ENCODE results near the gene PRUNE2. TPM values are rescaled to one million over a fixed set of nuclear protein-coding genes. Genes with fewer than 3 reads are reported as not detected.

Gene PRUNE2
- total and polyA plus RNA-seq, 9 of the 15 experiments (the other 6 are each of a cell fraction or from before 2014, with no cell fraction given), result 0.05 to 0.45 (median 0.18) TPM; not detected in 1

DNA sequence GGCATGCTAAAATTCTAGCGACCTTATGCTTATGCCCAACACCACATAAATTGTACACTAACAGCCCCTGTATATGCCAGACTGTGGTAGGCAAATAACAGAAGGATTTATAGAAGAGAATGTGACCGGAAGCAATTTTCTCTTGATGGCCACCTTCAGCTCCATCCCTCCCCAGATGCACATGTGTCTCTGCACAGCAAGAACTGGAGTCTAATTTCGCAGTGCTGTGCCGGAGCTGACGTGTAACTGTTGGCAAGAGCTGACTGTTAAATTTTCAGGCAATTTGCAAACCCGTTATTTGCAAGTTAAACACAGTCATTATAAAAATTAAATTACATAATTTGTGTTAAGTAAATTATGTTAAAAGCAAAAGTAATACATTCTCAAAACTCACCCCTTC lies 93.3 kb downstream of the PRUNE2 start:
- ChIA-PET POLR2A (interaction anchor here (0.6 kb wide), 1 partner anchor 1403 kb away, joined by 3 read pairs; no protein-coding TSS in a partner anchor), CTCF (ENCODE audit: low intra/inter-chr PET ratio) (no interaction called here)
- WGBS (ENCODE audit: insufficient coverage, low coverage, missing lambda C conversion rate), result 2% methylated on average over 6 of the region's 6 CpGs
- no peak for ATAC-seq
- Histone ChIP-seq H3K9ac (ENCODE audit: insufficient read depth in 1 of 2, low read depth in 2 of 2, low read length in 2 of 2) (no peak overlapping the region), H3K36me3 (ENCODE audit: control insufficient read depth, insufficient read depth, low read length) (no peaks in the 10 kb centered on the region), H3K27me3 (ENCODE audit: control insufficient read depth in 2 of 2, insufficient read depth in 2 of 2, low read length in 2 of 2) (no peaks in the 10 kb centered on the region; a peak in 1 of 5 replicates), H3K4me2 (ENCODE audit: insufficient read depth, low read length) (no peak overlapping the region), H3K79me2 (ENCODE audit: control insufficient read depth, insufficient read depth, low read length) (no peaks in the 10 kb centered on the region), H3K9me3 (replicated peaks; ENCODE audit: control insufficient read depth, insufficient read depth, low read depth, low read length) (no peaks in the 10 kb centered on the region), H3K4me3 (no peak overlapping the region), H3K4me1 (replicated peaks in 1 of 2; ENCODE audit: control insufficient read depth in 2 of 2, insufficient read depth in 2 of 2, low read length in 2 of 2) (no peaks in the 10 kb centered on the region), H3K27ac (ENCODE audit: extremely low read depth, low read depth, low read length) (no peak overlapping the region), H3K9me1 (ENCODE audit: control insufficient read depth, insufficient read depth, low read length) (no peaks in the 10 kb centered on the region), H4K20me1 (replicated peaks; ENCODE audit: control insufficient read depth, insufficient read depth, low read length) (no peaks in the 10 kb centered on the region), H2AFZ (ENCODE audit: low read depth, low read length) (no peak overlapping the region)
- intact Hi-C loops (cut with micrococcal nuclease), result no loop called here
- FAIRE-seq, result no peak
- no TSS peak for BruUV-seq (replicated peaks)
- DNase-seq (ENCODE audit: extremely low read depth in 1 of 4, low spot score in 3 of 4), result no peak
- TF ChIP-seq SPI1 (IDR thresholded peaks at IDR 0.05; ENCODE audit: borderline replicate concordance, low read depth, low read length), result no peak
- TF ChIP-seq, protein P1, sequence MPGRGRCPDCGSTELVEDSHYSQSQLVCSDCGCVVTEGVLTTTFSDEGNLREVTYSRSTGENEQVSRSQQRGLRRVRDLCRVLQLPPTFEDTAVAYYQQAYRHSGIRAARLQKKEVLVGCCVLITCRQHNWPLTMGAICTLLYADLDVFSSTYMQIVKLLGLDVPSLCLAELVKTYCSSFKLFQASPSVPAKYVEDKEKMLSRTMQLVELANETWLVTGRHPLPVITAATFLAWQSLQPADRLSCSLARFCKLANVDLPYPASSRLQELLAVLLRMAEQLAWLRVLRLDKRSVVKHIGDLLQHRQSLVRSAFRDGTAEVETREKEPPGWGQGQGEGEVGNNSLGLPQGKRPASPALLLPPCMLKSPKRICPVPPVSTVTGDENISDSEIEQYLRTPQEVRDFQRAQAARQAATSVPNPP (IDR thresholded peaks at IDR 0.05; ENCODE audit: borderline replicate concordance, insufficient read depth, insufficient read length), result no peak
- in situ Hi-C loops (cut with MboI), result loop anchor here (25.0 kb wide), 1 partner anchor 175 kb away; no protein-coding TSS in a partner anchor

DNA sequence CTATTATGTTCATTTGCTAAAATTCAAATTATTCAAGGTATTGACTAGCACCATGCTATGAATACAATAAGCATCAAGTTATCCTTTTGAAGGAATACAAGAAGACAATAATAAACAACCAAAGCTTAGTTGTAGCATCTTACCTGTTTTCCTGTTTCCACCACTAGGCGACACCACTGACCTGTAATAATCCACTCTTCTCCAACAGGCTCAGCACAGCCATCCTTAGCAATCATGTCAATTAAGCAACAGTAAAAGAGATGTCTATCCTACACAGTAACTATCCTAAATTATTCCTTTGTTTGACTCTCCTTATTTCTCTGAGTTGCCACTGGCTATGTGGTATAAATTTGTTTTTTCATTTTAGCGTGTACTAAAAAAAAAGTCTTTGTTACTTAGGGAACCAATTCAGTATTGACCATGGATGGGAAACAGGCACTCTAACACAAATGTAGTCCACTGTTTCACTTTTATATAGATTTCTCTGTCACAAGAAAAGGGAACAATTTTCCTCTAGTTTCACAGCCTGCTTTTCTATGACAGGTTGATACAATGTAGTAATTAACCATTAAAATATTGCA lies 95.4 kb downstream of the PRUNE2 start:
- Histone ChIP-seq H3K4me1 (replicated peaks in 1 of 2; ENCODE audit: control insufficient read depth in 2 of 2, insufficient read depth in 2 of 2, low read length in 2 of 2) (no peaks in the 10 kb centered on the region), H3K4me2 (ENCODE audit: insufficient read depth, low read length) (no peak overlapping the region), H3K4me3 (no peak overlapping the region), H3K27me3 (ENCODE audit: control insufficient read depth in 2 of 2, insufficient read depth in 2 of 2, low read length in 2 of 2) (no peaks in the 10 kb centered on the region; a peak in 1 of 5 replicates), H3K9ac (ENCODE audit: insufficient read depth in 1 of 2, low read depth in 2 of 2, low read length in 2 of 2) (no peak overlapping the region), H4K20me1 (replicated peaks; ENCODE audit: control insufficient read depth, insufficient read depth, low read length) (no peaks in the 10 kb centered on the region), H2AFZ (ENCODE audit: low read depth, low read length) (no peak overlapping the region), H3K79me2 (ENCODE audit: control insufficient read depth, insufficient read depth, low read length) (no peaks in the 10 kb centered on the region), H3K27ac (ENCODE audit: extremely low read depth, low read depth, low read length) (no peak overlapping the region), H3K9me1 (ENCODE audit: control insufficient read depth, insufficient read depth, low read length) (no peaks in the 10 kb centered on the region), H3K9me3 (replicated peaks; ENCODE audit: control insufficient read depth, insufficient read depth, low read depth, low read length) (no peaks in the 10 kb centered on the region), H3K36me3 (ENCODE audit: control insufficient read depth, insufficient read depth, low read length) (no peaks in the 10 kb centered on the region)
- intact Hi-C loops (cut with micrococcal nuclease), result loop anchor here (1.0 to 2.0 kb wide), 2 partner anchors 176 to 340 kb away; no protein-coding TSS in a partner anchor
- in situ Hi-C loops (cut with MboI), result loop anchor here (25.0 kb wide), 1 partner anchor 177 kb away; no protein-coding TSS in a partner anchor
- ATAC-seq (peak; percentile 72), FAIRE-seq (peak; percentile 23), DNase-seq (ENCODE audit: extremely low read depth in 1 of 4, low spot score in 3 of 4) (peak; percentile 10 to 51 (median 18))
- CTCF ChIA-PET (ENCODE audit: low intra/inter-chr PET ratio), result interaction anchor here (0.6 to 1.1 kb wide), 2 partner anchors 175 to 186 kb away, joined by 3 to 5 read pairs; no protein-coding TSS in a partner anchor
- 0% methylated on average over 2 of the region's 2 CpGs for WGBS (ENCODE audit: insufficient coverage, low coverage, missing lambda C conversion rate)
- POLR2A ChIA-PET, result interaction anchor here (0.6 kb wide), 2 partner anchors 23 to 187 kb away, joined by 3 to 4 read pairs; no protein-coding TSS in a partner anchor
- BruUV-seq (replicated peaks), result no TSS peak
- TF ChIP-seq, protein P2, sequence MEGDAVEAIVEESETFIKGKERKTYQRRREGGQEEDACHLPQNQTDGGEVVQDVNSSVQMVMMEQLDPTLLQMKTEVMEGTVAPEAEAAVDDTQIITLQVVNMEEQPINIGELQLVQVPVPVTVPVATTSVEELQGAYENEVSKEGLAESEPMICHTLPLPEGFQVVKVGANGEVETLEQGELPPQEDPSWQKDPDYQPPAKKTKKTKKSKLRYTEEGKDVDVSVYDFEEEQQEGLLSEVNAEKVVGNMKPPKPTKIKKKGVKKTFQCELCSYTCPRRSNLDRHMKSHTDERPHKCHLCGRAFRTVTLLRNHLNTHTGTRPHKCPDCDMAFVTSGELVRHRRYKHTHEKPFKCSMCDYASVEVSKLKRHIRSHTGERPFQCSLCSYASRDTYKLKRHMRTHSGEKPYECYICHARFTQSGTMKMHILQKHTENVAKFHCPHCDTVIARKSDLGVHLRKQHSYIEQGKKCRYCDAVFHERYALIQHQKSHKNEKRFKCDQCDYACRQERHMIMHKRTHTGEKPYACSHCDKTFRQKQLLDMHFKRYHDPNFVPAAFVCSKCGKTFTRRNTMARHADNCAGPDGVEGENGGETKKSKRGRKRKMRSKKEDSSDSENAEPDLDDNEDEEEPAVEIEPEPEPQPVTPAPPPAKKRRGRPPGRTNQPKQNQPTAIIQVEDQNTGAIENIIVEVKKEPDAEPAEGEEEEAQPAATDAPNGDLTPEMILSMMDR (IDR thresholded peaks at IDR 0.05 in 2 of 3, conservative IDR thresholded peaks at IDR 0.05 in 1 of 3; ENCODE audit: insufficient read depth in 2 of 3, low read depth in 1 of 3, low read length in 3 of 3), result peak; percentile 55 to 70 (median 61); a peak in 5 of 6 replicates
- no peak for TF ChIP-seq OTX1 (CRISPR knock-in tag; IDR thresholded peaks at IDR 0.05)
- 0 out of 2 replicates have a peak, but pooled peaks have one; percentile 35 for TF ChIP-seq SMC3 (conservative IDR thresholded peaks at IDR 0.05; ENCODE audit: insufficient read depth, low read depth, low read length)
- TF ChIP-seq, protein P3, sequence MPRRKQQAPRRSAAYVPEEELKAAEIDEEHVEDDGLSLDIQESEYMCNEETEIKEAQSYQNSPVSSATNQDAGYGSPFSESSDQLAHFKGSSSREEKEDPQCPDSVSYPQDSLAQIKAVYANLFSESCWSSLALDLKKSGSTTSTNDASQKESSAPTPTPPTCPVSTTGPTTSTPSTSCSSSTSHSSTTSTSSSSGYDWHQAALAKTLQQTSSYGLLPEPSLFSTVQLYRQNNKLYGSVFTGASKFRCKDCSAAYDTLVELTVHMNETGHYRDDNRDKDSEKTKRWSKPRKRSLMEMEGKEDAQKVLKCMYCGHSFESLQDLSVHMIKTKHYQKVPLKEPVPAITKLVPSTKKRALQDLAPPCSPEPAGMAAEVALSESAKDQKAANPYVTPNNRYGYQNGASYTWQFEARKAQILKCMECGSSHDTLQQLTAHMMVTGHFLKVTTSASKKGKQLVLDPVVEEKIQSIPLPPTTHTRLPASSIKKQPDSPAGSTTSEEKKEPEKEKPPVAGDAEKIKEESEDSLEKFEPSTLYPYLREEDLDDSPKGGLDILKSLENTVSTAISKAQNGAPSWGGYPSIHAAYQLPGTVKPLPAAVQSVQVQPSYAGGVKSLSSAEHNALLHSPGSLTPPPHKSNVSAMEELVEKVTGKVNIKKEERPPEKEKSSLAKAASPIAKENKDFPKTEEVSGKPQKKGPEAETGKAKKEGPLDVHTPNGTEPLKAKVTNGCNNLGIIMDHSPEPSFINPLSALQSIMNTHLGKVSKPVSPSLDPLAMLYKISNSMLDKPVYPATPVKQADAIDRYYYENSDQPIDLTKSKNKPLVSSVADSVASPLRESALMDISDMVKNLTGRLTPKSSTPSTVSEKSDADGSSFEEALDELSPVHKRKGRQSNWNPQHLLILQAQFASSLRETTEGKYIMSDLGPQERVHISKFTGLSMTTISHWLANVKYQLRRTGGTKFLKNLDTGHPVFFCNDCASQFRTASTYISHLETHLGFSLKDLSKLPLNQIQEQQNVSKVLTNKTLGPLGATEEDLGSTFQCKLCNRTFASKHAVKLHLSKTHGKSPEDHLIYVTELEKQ (CRISPR knock-in tag; IDR thresholded peaks at IDR 0.05), result no peak
- no peak for TF ChIP-seq POLR2B (IDR thresholded peaks at IDR 0.05; ENCODE audit: low read depth, partially characterized antibody)

Measured in K562 (cell line).